H54 (cell line): ENCODE measurements around the gene EFHC2.

Source experiments
- DNase-seq: peaks from one replicate; pipeline ENCODE4 v3.0.0; 2011; ENCODE audit warnings: low spot score, mixed read lengths; ENCODE audit not compliant: insufficient read length
- FAIRE-seq: peaks from 3 replicates; lab custom pipeline; 2011; peaks lifted over from hg19 to GRCh38; lab: Jason Lieb, UNC
- POLR2A ChIP-seq: IDR thresholded peaks from 2 replicates; pipeline ENCODE4 v1.6.1; 2011; ENCODE audit warnings: low read depth, mild to moderate bottlenecking, low read length

EFHC2 gene, protein sequence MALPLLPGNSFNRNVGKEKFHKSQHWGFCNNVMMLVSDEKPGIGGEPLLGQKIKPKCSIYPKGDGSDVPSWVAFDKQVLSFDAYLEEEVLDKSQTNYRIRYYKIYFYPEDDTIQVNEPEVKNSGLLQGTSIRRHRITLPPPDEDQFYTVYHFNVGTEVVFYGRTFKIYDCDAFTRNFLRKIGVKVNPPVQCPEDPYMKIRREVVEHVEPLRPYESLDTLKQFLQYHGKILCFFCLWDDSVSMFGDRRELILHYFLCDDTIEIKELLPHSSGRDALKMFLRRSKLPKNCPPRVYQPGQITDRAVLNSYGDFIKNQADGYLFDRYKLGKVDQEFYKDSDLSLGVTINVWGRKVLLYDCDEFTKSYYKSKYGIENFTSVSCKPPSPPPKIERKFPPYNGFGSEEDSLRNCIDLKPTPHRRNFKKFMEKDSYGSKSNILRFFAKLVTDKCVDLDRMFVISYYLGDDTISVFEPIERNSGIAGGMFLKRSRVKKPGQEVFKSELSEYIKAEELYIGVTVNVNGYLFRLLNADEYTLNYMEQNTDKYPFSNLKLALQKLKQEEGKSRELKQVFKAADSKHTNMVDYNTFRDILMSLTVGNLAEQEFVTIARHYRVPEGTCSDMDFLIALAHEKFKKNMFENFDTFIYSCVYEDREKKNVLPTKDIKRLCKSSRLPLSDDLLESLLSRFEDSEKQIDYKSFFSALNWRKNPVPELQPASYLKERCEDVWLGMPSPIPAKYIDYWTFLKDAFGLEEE

DNA sequence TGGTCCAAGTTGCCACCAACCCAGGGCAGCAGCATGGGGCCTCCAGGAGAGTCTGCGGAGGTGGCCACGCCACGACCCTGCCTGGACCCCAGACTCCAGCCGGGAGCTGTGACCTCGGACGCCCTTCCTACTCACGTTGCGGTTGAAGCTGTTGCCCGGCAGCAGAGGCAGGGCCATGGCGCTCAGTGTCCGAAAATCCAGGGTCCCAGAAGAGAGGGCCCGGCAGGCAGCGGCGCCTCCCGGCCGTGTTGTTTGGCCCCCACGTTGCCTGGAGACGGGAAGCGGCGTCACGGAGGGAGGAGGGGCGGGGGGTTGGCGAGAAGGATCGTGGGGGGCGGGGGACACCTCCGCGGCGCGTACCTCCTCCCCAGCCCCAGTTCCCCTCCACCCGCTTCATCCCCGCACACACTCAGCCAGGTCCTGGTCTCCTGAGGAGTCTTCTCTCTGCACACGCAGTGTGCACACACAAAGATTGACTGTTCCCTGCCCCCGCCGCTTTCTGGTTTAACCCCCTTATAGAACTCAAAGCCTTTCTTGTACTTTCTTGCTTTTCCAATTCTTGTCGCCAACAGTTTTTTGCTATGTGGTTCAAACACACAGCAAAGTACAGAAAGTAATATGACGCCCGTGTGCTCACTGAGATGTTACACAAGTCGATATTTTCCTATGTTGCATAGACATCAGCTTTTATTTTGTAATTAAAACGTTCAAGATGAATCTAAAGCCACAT is at the start of gene EFHC2:
TSS of gene EFHC2 (minus strand) at position 261 of the 730 bp plus-strand sequence. CDS start at position 177, 84 bp downstream.
- FAIRE-seq (no peak), DNase-seq (peak; percentile 10)
- TF ChIP-seq POLR2A, result no peak

DNA sequence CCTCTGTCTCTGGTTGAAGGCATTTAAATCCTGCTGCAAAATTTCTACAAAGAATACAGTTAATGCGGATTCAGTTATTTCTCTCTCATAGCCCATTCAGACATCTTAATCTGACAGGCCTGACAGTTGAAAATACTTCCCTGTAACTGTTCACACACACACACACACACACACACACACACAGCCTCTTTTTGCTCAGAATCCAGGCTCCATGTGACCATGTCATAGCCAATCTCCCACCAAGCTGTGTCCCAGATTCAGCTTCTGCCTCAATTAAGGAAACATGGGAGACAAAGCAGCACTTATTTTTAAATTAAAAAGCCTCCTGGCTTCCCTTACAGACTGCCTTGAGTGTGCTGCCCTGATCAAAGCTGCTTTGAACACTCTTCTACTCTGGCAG is 49.3 kb upstream of the EFHC2 start:
- DNase-seq (no peak), FAIRE-seq (no peak)
- TF ChIP-seq POLR2A, result no peak

DNA sequence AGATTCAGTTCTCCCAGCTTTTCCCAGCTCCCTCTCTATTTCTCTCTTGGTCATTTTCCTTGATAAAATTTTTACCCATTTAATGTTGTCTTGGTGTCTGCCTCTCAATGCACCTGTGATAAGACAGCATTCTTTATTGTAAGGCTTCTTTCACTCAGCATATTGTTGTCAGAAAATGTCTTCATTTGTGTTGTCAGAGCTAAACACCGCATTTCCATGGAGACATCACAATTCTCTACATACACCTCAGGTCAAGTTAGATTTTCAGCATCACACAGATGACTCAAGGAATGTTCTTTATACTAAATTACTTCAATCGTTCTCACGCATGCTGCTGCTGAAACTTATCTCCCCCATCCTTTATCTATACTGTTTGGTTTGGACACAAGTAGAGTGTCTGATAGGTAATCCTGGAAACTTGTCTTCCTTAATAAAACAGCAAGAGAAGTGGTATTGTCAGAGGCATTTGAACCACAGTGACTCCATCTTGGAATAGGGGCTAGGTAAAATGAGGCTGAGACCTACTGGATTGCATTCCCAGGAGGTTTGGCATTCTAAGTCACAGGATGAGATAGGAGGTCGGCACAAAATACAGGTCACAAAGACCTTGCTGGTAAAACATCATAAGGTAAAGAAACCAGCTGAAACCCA is 41.3 kb upstream of the EFHC2 start:
- no peak for FAIRE-seq
- no peak for TF ChIP-seq POLR2A
- DNase-seq, result no peak

DNA sequence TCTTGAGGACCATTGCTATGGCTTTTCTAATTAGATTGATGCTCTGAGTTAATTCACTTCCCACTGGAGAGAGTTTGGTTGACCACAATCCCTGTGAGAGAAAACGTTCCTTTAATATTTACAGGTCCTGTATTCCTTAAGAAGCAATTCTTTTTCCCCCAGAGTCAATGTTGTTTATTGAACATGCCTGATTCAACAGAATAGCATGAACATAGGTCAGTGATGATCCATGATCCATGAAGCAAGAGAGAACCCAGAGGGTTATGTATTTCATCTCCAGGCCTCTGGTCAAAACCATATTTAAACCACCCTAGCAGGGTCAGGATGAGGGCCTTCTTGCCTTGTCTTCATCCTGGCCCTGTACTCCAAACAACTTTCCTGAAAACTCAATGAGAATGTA is 39.4 kb upstream of the EFHC2 start:
- FAIRE-seq (no peak), DNase-seq (no peak)
- TF ChIP-seq POLR2A, result no peak

DNA sequence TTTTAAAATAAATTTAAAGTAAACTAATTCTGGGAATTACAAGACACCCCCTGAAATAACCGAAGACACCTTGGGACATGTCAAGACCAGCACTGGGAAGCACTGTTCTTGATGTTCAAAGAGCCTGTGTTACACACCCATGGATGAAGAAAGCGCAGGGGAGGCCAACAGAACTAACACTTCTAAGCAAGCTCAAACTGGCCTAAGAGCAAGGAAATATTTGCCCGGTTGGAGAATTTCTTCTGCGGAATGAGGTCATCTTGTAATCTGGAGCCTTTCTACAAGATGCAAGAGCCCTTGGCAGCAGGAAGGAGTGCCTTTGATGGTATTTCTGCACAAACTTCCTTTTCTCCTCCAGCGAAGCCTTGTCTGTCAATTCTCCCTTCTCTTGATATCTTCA is 9.3 kb upstream of the EFHC2 start:
- no peak for TF ChIP-seq POLR2A
- FAIRE-seq, result no peak
- DNase-seq, result no peak

DNA sequence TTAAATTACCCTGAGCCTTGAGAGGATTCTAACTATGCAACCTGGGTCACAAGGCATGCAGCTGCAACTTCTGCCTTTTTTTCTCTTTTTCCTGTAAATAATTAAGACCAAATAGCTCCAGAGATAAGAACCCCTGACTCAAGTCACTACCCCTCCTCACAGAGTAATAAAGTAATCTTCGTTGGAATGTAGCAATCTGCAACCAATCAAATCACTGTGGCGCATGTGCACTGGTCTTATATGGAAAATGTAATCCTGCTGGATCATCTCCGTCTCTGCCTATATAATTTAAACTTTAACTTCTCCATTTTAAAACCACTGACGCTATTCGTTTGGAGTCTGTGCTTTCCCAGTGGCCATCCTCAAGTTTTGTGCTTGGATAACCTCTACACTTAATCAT is 6.1 kb upstream of the EFHC2 start:
- TF ChIP-seq POLR2A, result no peak
- DNase-seq, result no peak
- no peak for FAIRE-seq

DNA sequence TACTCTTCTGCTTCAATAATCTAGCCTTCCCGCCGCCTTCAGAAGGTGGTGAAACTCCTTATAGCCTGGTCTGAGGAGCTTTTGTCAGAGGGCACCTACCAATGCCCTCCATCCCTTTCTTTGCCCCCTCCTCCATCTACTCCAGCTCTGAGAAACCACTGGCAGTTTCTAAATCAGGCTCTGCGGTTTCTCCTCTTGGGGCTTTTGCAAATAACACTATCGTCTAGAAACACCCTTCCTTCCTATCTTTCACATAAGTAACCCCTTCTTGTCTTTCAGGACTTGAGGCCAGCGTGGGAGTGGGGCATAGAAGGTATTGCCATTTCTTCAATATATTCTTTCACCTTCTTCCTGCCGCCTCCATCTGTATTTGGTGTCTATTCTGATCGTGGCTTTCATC is 1.2 kb upstream of the EFHC2 start:
- DNase-seq, result no peak
- no peak for TF ChIP-seq POLR2A
- FAIRE-seq, result no peak

DNA sequence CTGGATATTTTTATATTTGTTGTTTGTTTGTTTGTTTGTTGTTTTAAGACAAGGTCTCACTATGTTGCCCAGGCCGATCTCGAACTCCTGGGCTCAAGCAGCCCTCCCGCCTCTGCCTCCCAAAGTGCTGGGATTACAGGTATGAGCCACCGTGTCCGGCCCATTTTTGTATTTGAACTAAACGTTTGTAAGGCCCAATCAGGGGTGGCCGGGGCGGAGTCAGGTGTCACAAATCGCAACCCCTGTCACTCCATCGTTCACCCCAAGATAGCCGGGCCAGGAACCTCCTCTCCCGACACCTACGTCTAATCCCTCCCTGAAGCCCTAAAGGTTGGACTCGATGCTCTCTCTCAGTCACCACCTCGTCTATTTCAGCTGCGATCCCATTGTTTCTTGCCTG is 722 bp upstream of the EFHC2 start:
- FAIRE-seq, result no peak
- no peak for DNase-seq
- no peak for TF ChIP-seq POLR2A

DNA sequence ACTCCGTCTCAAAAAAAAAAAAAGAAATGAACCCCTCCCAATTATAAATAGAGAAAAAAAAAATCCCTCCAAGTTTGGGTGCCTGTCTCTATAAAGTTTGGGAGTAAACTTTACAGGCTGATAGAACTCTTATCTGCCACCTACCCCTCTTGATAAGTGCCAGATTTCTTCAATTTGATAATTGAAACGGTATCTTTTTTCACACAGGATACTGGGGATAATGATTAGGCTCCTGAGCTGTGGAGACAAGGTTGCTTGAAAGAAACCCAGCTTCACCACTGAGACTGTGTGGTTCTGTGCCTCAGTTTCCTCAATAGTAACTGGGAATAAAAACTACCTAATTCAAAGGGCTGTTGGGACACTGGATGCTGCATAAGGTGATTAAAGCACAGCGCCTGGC is 606 bp downstream of the EFHC2 start:
- DNase-seq (no peak), FAIRE-seq (no peak)
- no peak for TF ChIP-seq POLR2A

DNA sequence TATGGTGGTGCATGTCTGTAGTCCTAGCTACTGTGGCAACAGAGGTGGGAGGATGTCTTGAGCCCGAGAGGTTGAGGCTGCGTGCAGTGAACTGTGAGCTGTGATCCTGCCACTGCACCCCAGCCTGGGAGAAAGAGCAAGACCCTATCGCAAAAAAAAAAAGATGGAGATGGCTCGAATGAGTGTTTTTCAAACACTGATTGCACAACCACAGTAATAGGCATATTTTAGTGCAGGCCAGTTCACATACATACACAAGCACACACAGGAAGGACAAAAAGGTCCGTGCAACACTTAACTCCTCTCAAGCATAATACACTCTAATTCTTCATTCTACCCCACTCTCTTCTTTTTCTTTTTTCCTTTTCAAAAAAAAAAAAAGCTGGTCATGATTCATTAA is 5.1 kb downstream of the EFHC2 start:
- DNase-seq (no peak), FAIRE-seq (no peak)
- no peak for TF ChIP-seq POLR2A

DNA sequence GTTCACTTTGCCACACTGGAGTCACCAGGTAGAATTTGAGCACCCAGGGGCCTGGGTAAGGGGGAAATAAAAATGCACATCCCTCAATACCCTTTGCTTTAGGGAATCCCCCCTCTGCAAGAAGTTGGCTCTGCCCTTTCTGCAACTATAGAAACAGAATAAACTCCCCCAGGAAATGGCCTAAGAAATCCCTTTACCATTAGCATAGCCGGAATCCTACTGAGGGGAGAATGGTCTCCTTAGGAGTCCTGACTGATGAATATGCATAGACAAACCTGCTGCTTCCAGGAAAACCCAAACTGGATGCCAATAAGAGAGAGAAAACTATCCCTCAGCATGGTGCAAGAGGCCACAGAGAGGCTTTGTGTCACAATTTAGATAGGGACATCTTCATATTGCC is 11.0 kb downstream of the EFHC2 start:
- no peak for FAIRE-seq
- no peak for DNase-seq
- no peak for TF ChIP-seq POLR2A

DNA sequence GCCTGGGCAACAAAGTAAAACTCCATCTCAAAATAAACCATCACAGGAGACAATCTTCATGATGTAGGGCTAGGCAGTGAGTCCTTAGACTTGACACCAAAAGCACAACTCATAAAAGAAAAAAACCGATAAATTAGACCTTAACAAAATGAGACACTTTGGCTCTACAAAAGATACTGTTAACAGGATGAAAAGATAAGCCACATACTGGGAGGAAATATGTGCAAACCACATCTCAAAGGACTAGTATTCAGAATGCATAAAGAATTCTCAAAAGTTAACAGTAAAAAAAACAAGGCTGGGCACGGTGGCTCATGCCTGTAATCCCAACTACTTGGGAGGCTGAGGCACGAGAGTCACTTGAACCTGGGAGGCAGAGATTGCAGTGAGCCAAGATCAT is 13.2 kb downstream of the EFHC2 start:
- no peak for FAIRE-seq
- no peak for TF ChIP-seq POLR2A

DNA sequence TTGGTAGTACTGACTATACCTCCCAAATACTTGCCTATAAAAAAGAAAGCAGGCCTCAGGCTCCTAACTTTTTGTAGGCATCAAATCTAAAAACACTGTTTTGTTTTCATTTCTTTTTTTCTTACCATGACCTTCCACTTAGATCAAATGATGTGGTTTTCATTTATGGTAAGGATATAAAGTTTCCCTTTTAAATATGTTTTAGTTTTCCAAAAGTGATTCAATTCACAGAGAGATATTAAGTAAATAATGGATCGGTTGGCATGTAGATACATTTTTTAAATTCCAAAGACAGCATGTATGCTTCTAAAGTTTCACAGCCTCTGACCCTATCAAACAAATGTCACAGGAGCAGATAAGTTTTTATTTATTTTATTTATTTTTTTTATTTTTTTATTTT is 23.9 kb downstream of the EFHC2 start:
- DNase-seq, result no peak
- FAIRE-seq, result no peak
- no peak for TF ChIP-seq POLR2A

More for the DNA sequence above, 13.2 kb downstream of the EFHC2 start:
- DNase-seq, result no peak

DNA sequence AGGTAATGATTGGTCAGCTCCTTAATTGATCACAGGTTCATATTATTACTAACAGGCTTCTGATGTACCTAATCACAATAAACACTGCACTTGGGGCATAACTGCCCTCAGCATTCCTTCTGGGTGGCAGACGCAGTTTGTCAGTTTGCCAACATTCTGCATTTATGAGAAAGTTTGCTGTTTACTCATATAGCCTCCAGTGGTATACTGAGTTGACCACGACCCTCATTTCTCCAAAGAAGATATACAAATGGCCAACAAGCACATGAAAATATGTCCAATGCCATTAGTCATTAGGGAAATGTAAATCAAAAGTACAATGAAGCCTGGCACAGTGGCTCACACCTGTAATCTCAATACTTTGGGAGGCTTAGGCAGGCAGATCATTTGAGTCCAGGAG is 26.3 kb downstream of the EFHC2 start:
- DNase-seq, result no peak
- FAIRE-seq, result no peak
- TF ChIP-seq POLR2A, result no peak

DNA sequence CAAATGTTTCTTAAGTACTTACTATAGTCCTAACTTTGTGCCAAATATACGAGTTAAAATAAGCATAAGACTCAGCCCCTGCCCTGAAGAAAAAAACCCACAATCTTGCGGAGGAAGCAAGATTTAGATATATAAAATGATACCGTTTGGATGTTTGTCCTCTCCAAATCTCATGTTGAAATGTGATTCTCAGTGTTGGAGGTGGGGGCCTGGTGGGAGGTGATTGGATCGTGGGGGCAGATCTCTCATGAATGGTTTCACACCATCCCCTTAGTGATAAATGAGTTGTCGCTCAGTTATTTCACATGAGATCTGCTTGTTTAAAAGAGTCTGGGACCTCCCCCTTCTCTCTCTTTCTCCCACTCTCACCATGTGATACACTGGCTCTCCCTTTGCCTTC is 28.7 kb downstream of the EFHC2 start:
- FAIRE-seq, result no peak
- no peak for TF ChIP-seq POLR2A
- no peak for DNase-seq
